ENCODE data around the gene SPSB3. TPM values are rescaled to one million over a fixed set of nuclear protein-coding genes. Genes with fewer than 3 reads are reported as not detected.

SPSB3 gene
- total and polyA plus RNA-seq, 9 of the 15 experiments (the other 6 are each of a cell fraction or from before 2014, with no cell fraction given), result 0.39 to 37.4 (median 7.1) TPM

DNA sequence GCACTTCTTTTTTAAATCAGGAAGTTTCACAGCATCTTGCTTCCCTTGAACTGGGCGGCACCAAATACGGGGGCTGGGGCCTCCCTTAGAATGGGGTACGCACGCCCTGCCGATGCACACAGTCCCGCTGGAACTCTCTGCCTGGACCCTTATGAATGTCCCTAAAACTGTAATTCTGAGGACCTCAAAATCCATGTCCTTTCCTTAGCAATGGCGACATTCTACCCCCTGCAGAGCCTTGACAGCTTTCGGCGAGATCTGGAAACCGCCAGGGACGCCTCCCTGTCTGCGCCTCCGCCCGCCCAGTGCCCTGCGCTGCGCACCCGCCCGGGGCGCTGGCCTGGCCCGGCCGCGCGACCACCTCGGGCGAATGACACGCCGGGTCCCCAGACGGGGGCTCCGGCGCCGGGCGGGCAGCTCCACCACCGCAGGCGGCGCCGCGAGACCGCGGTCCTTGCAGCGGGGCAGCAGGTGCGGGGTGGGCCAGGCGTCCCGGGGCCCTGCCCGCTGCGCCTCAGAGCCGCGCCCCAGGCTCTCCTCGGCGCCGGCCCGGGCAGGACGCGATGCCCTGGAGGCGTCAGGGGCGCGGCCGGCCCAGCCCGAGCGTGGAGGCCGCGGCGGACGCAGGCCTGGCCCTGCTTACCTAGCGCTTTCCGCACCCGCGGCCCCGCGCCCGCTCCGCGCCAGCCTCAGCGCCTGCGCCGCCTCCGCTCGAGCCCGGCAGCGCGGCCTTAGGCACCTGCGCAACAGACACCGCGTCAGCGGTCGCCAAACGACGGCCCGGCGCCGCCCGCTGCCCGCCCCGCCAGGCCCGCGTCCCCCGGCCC is 43.7 kb upstream of the SPSB3 start (continued):
- no peak for TF ChIP-seq ZSCAN29 (IDR thresholded peaks at IDR 0.05)
- TF ChIP-seq SIN3A (IDR thresholded peaks at IDR 0.05; ENCODE audit: borderline replicate concordance in 2 of 2, control insufficient read depth in 1 of 2, low read depth in 2 of 2, low read length in 2 of 2), result peak in 1 of 2 experiments; percentile 61; a peak in 1 of 4 replicates
- TF ChIP-seq CXXC5 (CRISPR knock-in tag; IDR thresholded peaks at IDR 0.05), result no peak
- no peak for TF ChIP-seq ELF4 (CRISPR knock-in tag; IDR thresholded peaks at IDR 0.05)
- no peak for TF ChIP-seq PML (IDR thresholded peaks at IDR 0.05; ENCODE audit: low read length)
- TF ChIP-seq PHF8 (IDR thresholded peaks at IDR 0.05; ENCODE audit: borderline replicate concordance, low read length), result 0 out of 2 replicates have a peak, but pooled peaks have one; percentile 40
- TF ChIP-seq PTTG1 (tag; IDR thresholded peaks at IDR 0.05; ENCODE audit: low read depth), result no peak
- TF ChIP-seq HNRNPLL (IDR thresholded peaks at IDR 0.05; ENCODE audit: low read depth, low read length, poor library complexity, severe bottlenecking), result peak; percentile 68
- TF ChIP-seq HNRNPL (IDR thresholded peaks at IDR 0.05; ENCODE audit: low read depth, low read length), result 0 out of 2 replicates have a peak, but pooled peaks have one; percentile 1
- no peak for TF ChIP-seq CBX1 (IDR thresholded peaks at IDR 0.05; ENCODE audit: low read depth)
- TF ChIP-seq GATAD2B (IDR thresholded peaks at IDR 0.05; ENCODE audit: borderline replicate concordance), result peak; percentile 81; the same call in 1 of the 2 replicates
- TF ChIP-seq ERF (CRISPR knock-in tag; IDR thresholded peaks at IDR 0.05), result no peak
- TF ChIP-seq, protein P1, sequence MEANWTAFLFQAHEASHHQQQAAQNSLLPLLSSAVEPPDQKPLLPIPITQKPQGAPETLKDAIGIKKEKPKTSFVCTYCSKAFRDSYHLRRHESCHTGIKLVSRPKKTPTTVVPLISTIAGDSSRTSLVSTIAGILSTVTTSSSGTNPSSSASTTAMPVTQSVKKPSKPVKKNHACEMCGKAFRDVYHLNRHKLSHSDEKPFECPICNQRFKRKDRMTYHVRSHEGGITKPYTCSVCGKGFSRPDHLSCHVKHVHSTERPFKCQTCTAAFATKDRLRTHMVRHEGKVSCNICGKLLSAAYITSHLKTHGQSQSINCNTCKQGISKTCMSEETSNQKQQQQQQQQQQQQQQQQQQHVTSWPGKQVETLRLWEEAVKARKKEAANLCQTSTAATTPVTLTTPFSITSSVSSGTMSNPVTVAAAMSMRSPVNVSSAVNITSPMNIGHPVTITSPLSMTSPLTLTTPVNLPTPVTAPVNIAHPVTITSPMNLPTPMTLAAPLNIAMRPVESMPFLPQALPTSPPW (CRISPR knock-in tag; IDR thresholded peaks at IDR 0.05), result peak; percentile 2; the same call in 1 of the 2 replicates
- no peak; the same call in 1 of the 2 replicates for TF ChIP-seq SMAD4 (CRISPR knock-in tag; conservative IDR thresholded peaks at IDR 0.05)
- TF ChIP-seq, protein P2, sequence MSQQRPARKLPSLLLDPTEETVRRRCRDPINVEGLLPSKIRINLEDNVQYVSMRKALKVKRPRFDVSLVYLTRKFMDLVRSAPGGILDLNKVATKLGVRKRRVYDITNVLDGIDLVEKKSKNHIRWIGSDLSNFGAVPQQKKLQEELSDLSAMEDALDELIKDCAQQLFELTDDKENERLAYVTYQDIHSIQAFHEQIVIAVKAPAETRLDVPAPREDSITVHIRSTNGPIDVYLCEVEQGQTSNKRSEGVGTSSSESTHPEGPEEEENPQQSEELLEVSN (IDR thresholded peaks at IDR 0.05; ENCODE audit: borderline replicate concordance in 1 of 2, extremely low read depth in 1 of 2, insufficient read depth in 1 of 2, insufficient read length in 1 of 2, low read depth in 1 of 2, low read length in 1 of 2, poor library complexity in 1 of 2, severe bottlenecking in 1 of 2), result peak in 1 of 2 experiments; percentile 88
- TF ChIP-seq, protein P3, sequence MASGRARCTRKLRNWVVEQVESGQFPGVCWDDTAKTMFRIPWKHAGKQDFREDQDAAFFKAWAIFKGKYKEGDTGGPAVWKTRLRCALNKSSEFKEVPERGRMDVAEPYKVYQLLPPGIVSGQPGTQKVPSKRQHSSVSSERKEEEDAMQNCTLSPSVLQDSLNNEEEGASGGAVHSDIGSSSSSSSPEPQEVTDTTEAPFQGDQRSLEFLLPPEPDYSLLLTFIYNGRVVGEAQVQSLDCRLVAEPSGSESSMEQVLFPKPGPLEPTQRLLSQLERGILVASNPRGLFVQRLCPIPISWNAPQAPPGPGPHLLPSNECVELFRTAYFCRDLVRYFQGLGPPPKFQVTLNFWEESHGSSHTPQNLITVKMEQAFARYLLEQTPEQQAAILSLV (tag; IDR thresholded peaks at IDR 0.05), result no peak
- 0 out of 2 replicates have a peak, but pooled peaks have one; percentile 6 for TF ChIP-seq STAG1 (CRISPR knock-in tag; IDR thresholded peaks at IDR 0.05; ENCODE audit: borderline replicate concordance)
- TF ChIP-seq RFX7 (CRISPR knock-in tag; IDR thresholded peaks at IDR 0.05), result no peak
- TF ChIP-seq NUFIP1 (IDR thresholded peaks at IDR 0.05; ENCODE audit: partially characterized antibody), result no peak
- TF ChIP-seq MTA1 (IDR thresholded peaks at IDR 0.05; ENCODE audit: borderline replicate concordance), result no peak
- TF ChIP-seq, protein P4, sequence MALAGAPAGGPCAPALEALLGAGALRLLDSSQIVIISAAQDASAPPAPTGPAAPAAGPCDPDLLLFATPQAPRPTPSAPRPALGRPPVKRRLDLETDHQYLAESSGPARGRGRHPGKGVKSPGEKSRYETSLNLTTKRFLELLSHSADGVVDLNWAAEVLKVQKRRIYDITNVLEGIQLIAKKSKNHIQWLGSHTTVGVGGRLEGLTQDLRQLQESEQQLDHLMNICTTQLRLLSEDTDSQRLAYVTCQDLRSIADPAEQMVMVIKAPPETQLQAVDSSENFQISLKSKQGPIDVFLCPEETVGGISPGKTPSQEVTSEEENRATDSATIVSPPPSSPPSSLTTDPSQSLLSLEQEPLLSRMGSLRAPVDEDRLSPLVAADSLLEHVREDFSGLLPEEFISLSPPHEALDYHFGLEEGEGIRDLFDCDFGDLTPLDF (CRISPR knock-in tag; IDR thresholded peaks at IDR 0.05), result no peak
- no peak for TF ChIP-seq BRD4 (IDR thresholded peaks at IDR 0.05)
- no peak for TF ChIP-seq ZNF41 (CRISPR knock-in tag; conservative IDR thresholded peaks at IDR 0.05)

Data from K562 (cell line).